Subcutaneous adipose tissue (tissue), 4 donors: ENCODE measurements around the gene LSAMP. TPM values are rescaled to one million over a fixed set of nuclear protein-coding genes. Genes with fewer than 3 reads are reported as not detected.

Experiments
- CTCF ChIP-seq: fragments of 450-650 bp; IDR thresholded peaks from one replicate; pipeline ENCODE4 v1.5.1; 2016; ENCODE audit warnings: low read depth, mild to moderate bottlenecking, control low read depth, antibody characterized with exemption, moderate library complexity
- total RNA-seq, 4 donors: library from RNA; depleted of rRNA; stranded (reverse); fragments of >200 nt; gene quantifications; one replicate each; pipeline ENCODE4 v1.1.0, GENCODE V29; 2016

Gene LSAMP
- total RNA-seq, 4 donors from 2014 or later, result 0.38 to 1.7 (median 0.71) TPM

GRCh38 chr3:116444115-116444747 lies 1.1 kb downstream of the LSAMP start:
- no peak for TF ChIP-seq CTCF

- TF ChIP-seq CTCF, result no peak
Measured at GRCh38 chr3:116443191-116443661, 2.1 kb downstream of the LSAMP start.

GRCh38 chr3:116442331-116443021 lies 2.8 kb downstream of the LSAMP start:
- no peak for TF ChIP-seq CTCF

- TF ChIP-seq CTCF, result no peak
Measured at GRCh38 chr3:116441652-116442051, 3.6 kb downstream of the LSAMP start.

GRCh38 chr3:116440196-116440595 lies 5.1 kb downstream of the LSAMP start:
- no peak for TF ChIP-seq CTCF

GRCh38 chr3:116433552-116433951 lies 11.7 kb downstream of the LSAMP start:
- TF ChIP-seq CTCF, result no peak

- no peak for TF ChIP-seq CTCF
Measured at GRCh38 chr3:116432795-116433194, 12.5 kb downstream of the LSAMP start.
